Measurements from ENCODE around the gene RPGR. TPM values are rescaled to one million over a fixed set of nuclear protein-coding genes. Genes with fewer than 3 reads are reported as not detected.

The RPGR gene
- total RNA-seq, 1 experiment from 2014 or later: not detected

DNA sequence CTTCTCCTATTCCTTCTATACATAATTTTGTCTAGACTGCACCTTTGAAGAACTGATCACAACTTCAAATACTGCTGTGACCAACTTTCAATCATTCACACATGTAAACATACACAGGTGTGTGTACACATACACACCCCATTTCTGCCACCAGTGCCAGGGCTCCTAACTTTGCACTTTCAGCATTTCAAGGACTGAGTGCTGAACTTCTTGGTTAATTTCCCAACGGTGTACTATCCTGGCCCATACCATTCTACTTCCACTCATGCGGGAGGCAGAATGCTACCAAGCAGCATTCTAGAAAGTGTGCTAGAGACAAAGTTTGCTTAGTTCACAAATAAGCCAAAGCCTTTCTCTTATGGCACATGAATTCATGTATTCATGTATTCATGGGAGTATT, 51.2 kb downstream of the RPGR start:
- H3K9me2 ChIP-seq (ENCODE audit: insufficient read depth): no peaks in the 10 kb centered on the region
- H3K27ac ChIP-seq: no peak overlapping the region
- no peaks in the 10 kb centered on the region for H3K27me3 ChIP-seq (ENCODE audit: insufficient read depth, low read depth)
- H3K4me2 ChIP-seq: no peak overlapping the region
- TF ChIP-seq CTCF (conservative IDR thresholded peaks at IDR 0.05) (no peak), EZH2 (IDR thresholded peaks at IDR 0.05; ENCODE audit: low read depth) (no peak)
- ChIA-PET POLR2A (ENCODE audit: unreplicated experiment) (no interaction called here), CTCF (no interaction called here)
- H3F3A ChIP-seq (ENCODE audit: insufficient read depth, low read depth): no peaks in the 10 kb centered on the region
- H3K9me3 ChIP-seq (ENCODE audit: insufficient read depth, low read depth): no peaks in the 10 kb centered on the region
- no peak overlapping the region for H2AFZ ChIP-seq
- no TSS peak for BruUV-seq (replicated peaks)
- H3K36me3 ChIP-seq (ENCODE audit: low read depth): no peaks in the 10 kb centered on the region
- no peak for DNase-seq
- H3K79me2 ChIP-seq (ENCODE audit: low read depth): no peaks in the 10 kb centered on the region
- H4K20me1 ChIP-seq (ENCODE audit: insufficient read depth): no peaks in the 10 kb centered on the region
- H3K4me3 ChIP-seq: no peak overlapping the region
- intact Hi-C loops (cut with micrococcal nuclease; ENCODE audit: unreplicated experiment): no loop called here
- no peaks in the 10 kb centered on the region for H3K4me1 ChIP-seq (replicated peaks; ENCODE audit: insufficient read depth)

GRCh38 chrX:38275615-38276014, 51.7 kb downstream of the RPGR start:
- TF ChIP-seq CTCF (conservative IDR thresholded peaks at IDR 0.05) (no peak), EZH2 (IDR thresholded peaks at IDR 0.05; ENCODE audit: low read depth) (no peak)
- H3K9me3 ChIP-seq (ENCODE audit: insufficient read depth, low read depth): no peaks in the 10 kb centered on the region
- ChIA-PET POLR2A (ENCODE audit: unreplicated experiment) (no interaction called here), CTCF (no interaction called here)
- H3K27me3 ChIP-seq (ENCODE audit: insufficient read depth, low read depth): no peaks in the 10 kb centered on the region
- H3K79me2 ChIP-seq (ENCODE audit: low read depth): no peaks in the 10 kb centered on the region
- no peaks in the 10 kb centered on the region for H3K36me3 ChIP-seq (ENCODE audit: low read depth)
- H4K20me1 ChIP-seq (ENCODE audit: insufficient read depth): no peaks in the 10 kb centered on the region
- BruUV-seq (replicated peaks): no TSS peak
- no peaks in the 10 kb centered on the region for H3F3A ChIP-seq (ENCODE audit: insufficient read depth, low read depth)
- H3K4me3 ChIP-seq: no peak overlapping the region
- no peaks in the 10 kb centered on the region for H3K9me2 ChIP-seq (ENCODE audit: insufficient read depth)
- DNase-seq: no peak
- H2AFZ ChIP-seq: no peak overlapping the region
- H3K4me2 ChIP-seq: no peak overlapping the region
- no peaks in the 10 kb centered on the region for H3K4me1 ChIP-seq (replicated peaks; ENCODE audit: insufficient read depth)
- intact Hi-C loops (cut with micrococcal nuclease; ENCODE audit: unreplicated experiment): no loop called here
- H3K27ac ChIP-seq: no peak overlapping the region

- H3K4me1 ChIP-seq (replicated peaks; ENCODE audit: insufficient read depth): no peaks in the 10 kb centered on the region
- ChIA-PET POLR2A (ENCODE audit: unreplicated experiment) (no interaction called here), CTCF (no interaction called here)
- H4K20me1 ChIP-seq (ENCODE audit: insufficient read depth): no peaks in the 10 kb centered on the region
- DNase-seq: no peak
- no peak overlapping the region for H3K4me3 ChIP-seq
- no peaks in the 10 kb centered on the region for H3K27me3 ChIP-seq (ENCODE audit: insufficient read depth, low read depth)
- no TSS peak for BruUV-seq (replicated peaks)
- H3K79me2 ChIP-seq (ENCODE audit: low read depth): no peaks in the 10 kb centered on the region
- no peak overlapping the region for H2AFZ ChIP-seq
- no peaks in the 10 kb centered on the region for H3F3A ChIP-seq (ENCODE audit: insufficient read depth, low read depth)
- H3K9me3 ChIP-seq (ENCODE audit: insufficient read depth, low read depth): no peaks in the 10 kb centered on the region
- H3K36me3 ChIP-seq (ENCODE audit: low read depth): no peaks in the 10 kb centered on the region
- no peaks in the 10 kb centered on the region for H3K9me2 ChIP-seq (ENCODE audit: insufficient read depth)
- H3K4me2 ChIP-seq: no peak overlapping the region
- intact Hi-C loops (cut with micrococcal nuclease; ENCODE audit: unreplicated experiment): no loop called here
- TF ChIP-seq CTCF (conservative IDR thresholded peaks at IDR 0.05) (no peak), EZH2 (IDR thresholded peaks at IDR 0.05; ENCODE audit: low read depth) (no peak)
- no peak overlapping the region for H3K27ac ChIP-seq
These were observed 53.9 kb downstream of the RPGR start for GRCh38 chrX:38273453-38273852.
